ENCODE results near the gene ATXN2. TPM values are rescaled to one million over a fixed set of nuclear protein-coding genes. Genes with fewer than 3 reads are reported as not detected.

ATXN2 gene
- total RNA-seq, 1 experiment from 2014 or later, result 72.9 TPM

GRCh38 chr12:111444925-111445725, 154.0 kb downstream of the ATXN2 start:
- H3K4me1 ChIP-seq (ENCODE audit: insufficient read depth, low read length), result no peaks in the 10 kb centered on the region; the same call in 1 of the 2 replicates
- no peak overlapping the region for H3K4me3 Mint-ChIP-seq
- no peak overlapping the region for H3K4ac ChIP-seq (ENCODE audit: low read depth, low read length)
- no CpG with 5 or more reads among the region's 11 CpGs for WGBS (ENCODE audit: extremely low coverage, insufficient read length, low lambda C conversion rate)
- no peak overlapping the region for H2BK20ac ChIP-seq (ENCODE audit: low read depth, low read length, poor library complexity, severe bottlenecking)
- H3K4me2 ChIP-seq (ENCODE audit: insufficient read depth, insufficient read length, low read length), result no peak overlapping the region
- no peak overlapping the region for H2AFZ ChIP-seq (ENCODE audit: low read length)
- H3K27me3 Mint-ChIP-seq (ENCODE audit: low read depth), result no peaks in the 10 kb centered on the region
- H3K9me3 Mint-ChIP-seq, result no peaks in the 10 kb centered on the region
- H3K14ac ChIP-seq (ENCODE audit: insufficient read depth, low read length), result no peak overlapping the region; the same call in 1 of the 2 replicates
- no peak overlapping the region for H2BK12ac ChIP-seq (ENCODE audit: insufficient read length, low read depth, low read length)
- no peak overlapping the region for H2AK5ac ChIP-seq (ENCODE audit: insufficient read length, low read length)
- H3K79me2 ChIP-seq (ENCODE audit: insufficient read depth, low read length), result no peaks in the 10 kb centered on the region; the same call in 1 of the 2 replicates
- H2BK120ac ChIP-seq (ENCODE audit: low read depth, low read length, poor library complexity, severe bottlenecking), result no peak overlapping the region
- H4K8ac ChIP-seq (replicated peaks; ENCODE audit: insufficient read length, low read depth, low read length), result no peak overlapping the region
- no peaks in the 10 kb centered on the region for H3K23me2 ChIP-seq (ENCODE audit: insufficient read length, low read depth, low read length, poor library complexity, severe bottlenecking)
- H2BK15ac ChIP-seq (ENCODE audit: low read depth, low read length), result no peak overlapping the region
- H3K23ac ChIP-seq (ENCODE audit: insufficient read length, low read depth, low read length), result no peak overlapping the region
- H3K27ac Mint-ChIP-seq, result peak overlapping the region; percentile 83 to 95 (median 88)
- peaks cover 26 to 27% of the 10 kb centered on the region in 2 experiments for H3K4me1 Mint-ChIP-seq
- H3K9me3 ChIP-seq (ENCODE audit: control insufficient read depth, low read depth, low read length), result no peaks in the 10 kb centered on the region
- no peak overlapping the region for H4K91ac ChIP-seq (ENCODE audit: insufficient read length, low read depth, low read length)
- TF ChIP-seq, protein P1, sequence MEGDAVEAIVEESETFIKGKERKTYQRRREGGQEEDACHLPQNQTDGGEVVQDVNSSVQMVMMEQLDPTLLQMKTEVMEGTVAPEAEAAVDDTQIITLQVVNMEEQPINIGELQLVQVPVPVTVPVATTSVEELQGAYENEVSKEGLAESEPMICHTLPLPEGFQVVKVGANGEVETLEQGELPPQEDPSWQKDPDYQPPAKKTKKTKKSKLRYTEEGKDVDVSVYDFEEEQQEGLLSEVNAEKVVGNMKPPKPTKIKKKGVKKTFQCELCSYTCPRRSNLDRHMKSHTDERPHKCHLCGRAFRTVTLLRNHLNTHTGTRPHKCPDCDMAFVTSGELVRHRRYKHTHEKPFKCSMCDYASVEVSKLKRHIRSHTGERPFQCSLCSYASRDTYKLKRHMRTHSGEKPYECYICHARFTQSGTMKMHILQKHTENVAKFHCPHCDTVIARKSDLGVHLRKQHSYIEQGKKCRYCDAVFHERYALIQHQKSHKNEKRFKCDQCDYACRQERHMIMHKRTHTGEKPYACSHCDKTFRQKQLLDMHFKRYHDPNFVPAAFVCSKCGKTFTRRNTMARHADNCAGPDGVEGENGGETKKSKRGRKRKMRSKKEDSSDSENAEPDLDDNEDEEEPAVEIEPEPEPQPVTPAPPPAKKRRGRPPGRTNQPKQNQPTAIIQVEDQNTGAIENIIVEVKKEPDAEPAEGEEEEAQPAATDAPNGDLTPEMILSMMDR (conservative IDR thresholded peaks at IDR 0.05), result no peak
- peaks cover 14 to 48% (median 42%) of the 10 kb centered on the region in 3 experiments; a peak in 6 of 7 replicates for H3K36me3 Mint-ChIP-seq (ENCODE audit: insufficient read depth in 1 of 3, low read depth in 3 of 3)
- H3K18ac ChIP-seq (ENCODE audit: insufficient read length, low read depth, low read length), result no peak overlapping the region
- no peak overlapping the region for H2BK5ac ChIP-seq (ENCODE audit: insufficient read length, low read length)
- H3T11ph ChIP-seq (ENCODE audit: low read length), result no peak overlapping the region
- no peak overlapping the region for H3K56ac ChIP-seq (ENCODE audit: insufficient read length, low read depth, low read length)
- DNase-seq, result no peak
- no peaks in the 10 kb centered on the region for H3K79me1 ChIP-seq (ENCODE audit: insufficient read depth, low read depth, low read length, poor library complexity, severe bottlenecking)
- H4K5ac ChIP-seq (ENCODE audit: insufficient read length, low read depth, low read length), result no peak overlapping the region
- H3K27ac ChIP-seq (ENCODE audit: insufficient read length, low read depth, low read length), result no peak overlapping the region
- H3K27me3 ChIP-seq (ENCODE audit: insufficient read depth, low read length), result no peaks in the 10 kb centered on the region
- no peaks in the 10 kb centered on the region for H4K20me1 ChIP-seq (ENCODE audit: control insufficient read depth, insufficient read depth, insufficient read length)
- no peak overlapping the region for H3K9ac ChIP-seq (ENCODE audit: extremely low read depth, insufficient read length, low read length)

Data from H9 (cell line).